GM12878 (cell line): ENCODE results near the gene HCST. TPM values are rescaled to one million over a fixed set of nuclear protein-coding genes. Genes with fewer than 3 reads are reported as not detected.

Experiments
- ASH2L ChIP-seq: fragments of 300-600, 200-600 bp; sonication (generic); IDR thresholded peaks from 2 replicates; pipeline ENCODE4 v1.6.1; 2017; ENCODE audit warnings: low read depth, mild to moderate bottlenecking, borderline replicate concordance
- BCL11A ChIP-seq: IDR thresholded peaks from 2 replicates; pipeline ENCODE4 v1.6.1; 2011; ENCODE audit warnings: low read depth, low read length
- BCLAF1 ChIP-seq: fragments of 450-650 bp; IDR thresholded peaks from 2 replicates; pipeline ENCODE4 v1.6.1; 2017; ENCODE audit warnings: antibody characterized with exemption, mild to moderate bottlenecking, moderate library complexity
- CBX3 ChIP-seq: fragments of 200-600 bp; sonication (generic); IDR thresholded peaks from 2 replicates; pipeline ENCODE4 v1.6.1; 2016; ENCODE audit warnings: low read depth, borderline replicate concordance
- CHD4 ChIP-seq: fragments of 200-600 bp; sonication (generic); IDR thresholded peaks from 2 replicates; pipeline ENCODE4 v1.6.1; 2016; ENCODE audit warnings: mild to moderate bottlenecking
- ESRRA ChIP-seq: IDR thresholded peaks from 2 replicates; pipeline ENCODE4 v1.6.1; 2012; ENCODE audit warnings: mild to moderate bottlenecking, low read length, improper control_type of control experiment
- GABPA ChIP-seq: IDR thresholded peaks from 2 replicates; pipeline ENCODE4 v1.6.1; 2014; ENCODE audit warnings: antibody characterized with exemption, low read depth, mild to moderate bottlenecking, inconsistent platforms
- IKZF2 ChIP-seq, 2 experiments: fragments of 450-650 bp; IDR thresholded peaks; 2 replicates each; pipeline ENCODE4 v1.6.1; 2017; ENCODE audit warnings: mild to moderate bottlenecking in 2 of 2, moderate library complexity in 2 of 2
- LARP7 ChIP-seq: fragments of 450-650 bp; IDR thresholded peaks from 2 replicates; pipeline ENCODE4 v1.6.1; 2017; ENCODE audit warnings: mild to moderate bottlenecking
- PAX5 ChIP-seq: IDR thresholded peaks from 2 replicates; pipeline ENCODE4 v1.6.1; 2011; ENCODE audit warnings: low read depth, low read length, borderline replicate concordance
- POLR2AphosphoS2 ChIP-seq: IDR thresholded peaks from 2 replicates; pipeline ENCODE4 v1.6.1; 2011; ENCODE audit warnings: low read depth, mild to moderate bottlenecking, low read length, improper control_type of control experiment, moderate library complexity
- RAD51 ChIP-seq: fragments of 450-650 bp; IDR thresholded peaks from 2 replicates; pipeline ENCODE4 v1.6.1; 2016; ENCODE audit warnings: moderate library complexity, mild to moderate bottlenecking, inconsistent platforms
- RCOR1 ChIP-seq: conservative IDR thresholded peaks from 2 replicates; pipeline ENCODE4 v1.6.1; 2012; ENCODE audit warnings: low read depth, low read length, improper control_type of control experiment
- REST ChIP-seq: IDR thresholded peaks from 2 replicates; pipeline ENCODE4 v1.6.1; 2012; ENCODE audit warnings: mild to moderate bottlenecking, low read depth, low read length
- SIN3A ChIP-seq: IDR thresholded peaks from 2 replicates; pipeline ENCODE4 v1.6.1; 2012; ENCODE audit warnings: low read depth, low read length, improper control_type of control experiment
- SMAD5 ChIP-seq: IDR thresholded peaks from 2 replicates; pipeline ENCODE4 v1.6.1; 2016; ENCODE audit warnings: antibody characterized with exemption, low read depth
- ZNF592 ChIP-seq: fragments of 450-650 bp; IDR thresholded peaks from 2 replicates; pipeline ENCODE4 v1.6.1; 2017; ENCODE audit warnings: mild to moderate bottlenecking, moderate library complexity
- ZZZ3 ChIP-seq: IDR thresholded peaks from 2 replicates; pipeline ENCODE4 v1.6.1; 2011; ENCODE audit warnings: low read depth; ENCODE audit not compliant: control insufficient read depth, insufficient read length
- polyA plus RNA-seq, 11 experiments: library from polyadenylated mRNA; depleted of rRNA in 4 of 11; unstranded in 6 of 11; stranded (reverse) in 5 of 11; fragments of >200 nt; fragmentation: Nextera tagmentation in 4 of 11; fragmentation: Illumina TruSeq in 1 of 11; extraction: Ambion mirVana in 4 of 11; extraction: Trizol in 1 of 11; gene quantifications; 1 replicate in 1 of 11; 2 replicates in 10 of 11; pipeline versions ENCODE4 v1.2.1 to v1.2.3, GENCODE V29; 2011 to 2016; ENCODE audit warnings: inconsistent platforms in 2 of 11, missing spikeins in 2 of 11, low read depth in 1 of 11
- total RNA-seq, 4 experiments: library from RNA; depleted of rRNA in 3 of 4; stranded (reverse); fragments of >200 nt in 3 of 4; fragmentation: Illumina TruSeq in 1 of 4; extraction: Trizol in 1 of 4; gene quantifications; 2 replicates each; pipeline versions ENCODE4 v1.2.1 to v1.2.3, GENCODE V29; 2013 to 2021

The HCST gene
- total and polyA plus RNA-seq, 10 of the 15 experiments (the other 5 are each of a cell fraction or from before 2014, with no cell fraction given), result 7.5 to 79.6 (median 33.6) TPM

DNA sequence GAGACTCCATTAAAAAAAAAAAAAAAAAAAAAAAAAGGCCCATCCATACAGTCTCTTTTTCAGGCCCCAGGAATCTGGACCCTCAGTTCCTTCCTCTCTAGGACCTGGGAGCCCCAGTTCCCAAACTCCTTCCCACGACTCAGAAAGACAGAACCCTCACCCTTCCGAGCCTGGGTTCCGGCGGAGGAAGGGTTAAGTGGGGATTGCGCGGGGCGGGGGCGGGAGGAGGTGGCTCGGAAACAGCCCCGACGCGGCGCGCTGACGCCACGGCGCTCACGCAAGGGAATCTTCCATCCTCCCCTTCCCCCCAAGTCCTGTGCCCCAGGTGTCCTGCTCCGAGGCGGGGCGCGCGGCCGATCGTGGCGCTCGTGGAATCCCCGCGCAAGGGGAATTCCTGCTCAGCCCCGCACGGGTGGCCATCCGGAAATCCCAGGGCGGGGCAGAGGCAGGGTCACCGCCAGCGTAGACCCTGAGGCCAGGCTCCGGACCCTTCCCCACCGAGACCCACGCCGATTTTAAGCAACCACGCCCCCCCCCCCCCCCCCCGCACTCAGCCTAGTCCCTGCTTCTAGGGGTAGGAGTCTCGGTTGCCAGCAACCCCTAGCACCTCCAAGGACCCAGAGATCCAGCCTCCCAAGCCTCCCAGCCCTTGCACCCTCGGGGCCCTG is 2.6 kb upstream of the HCST start (continued):
- no peak for TF ChIP-seq BCLAF1
- TF ChIP-seq ESRRA, result no peak
- peak; percentile 99 for TF ChIP-seq PAX5
- TF ChIP-seq CBX3, result no peak
- TF ChIP-seq ZZZ3, result no peak
- peak; percentile 11; the same call in 1 of the 2 replicates for TF ChIP-seq POLR2AphosphoS2
- no peak for TF ChIP-seq REST
- peak; percentile 5 to 37; a peak in 2 of 4 replicates for TF ChIP-seq IKZF2 (IDR thresholded peaks at IDR 0.05)
- TF ChIP-seq LARP7, result peak; percentile 21; the same call in 1 of the 2 replicates
- TF ChIP-seq SMAD5, result no peak
- TF ChIP-seq ZNF592, result 0 out of 2 replicates have a peak, but pooled peaks have one; percentile 51
- TF ChIP-seq RCOR1, result no peak
- no peak for TF ChIP-seq RAD51
- no peak for TF ChIP-seq SIN3A
- TF ChIP-seq GABPA, result no peak
- TF ChIP-seq BCL11A, result peak; percentile 43; the same call in 1 of the 2 replicates
- no peak for TF ChIP-seq CHD4
- TF ChIP-seq ASH2L, result no peak
